SK-N-MC (cell line): ENCODE results near the gene MLEC.

Source experiments
- FOXP2 ChIP-seq: optimal IDR thresholded peaks from 2 replicates; pipeline ENCODE3; 2011; ENCODE audit warnings: mild to moderate bottlenecking, moderate library complexity; ENCODE audit not compliant: insufficient read depth; ENCODE audit errors: extremely low read length, control extremely low read depth
- POLR2AphosphoS5 ChIP-seq: IDR thresholded peaks from 2 replicates; pipeline ENCODE4 v1.6.1; 2012; ENCODE audit warnings: mild to moderate bottlenecking, low read depth, low read length, borderline replicate concordance

GRCh38 chr12:120698665-120699064, 11.7 kb downstream of the MLEC start:
- TF ChIP-seq POLR2AphosphoS5: no peak
- no peak for TF ChIP-seq FOXP2
